GDM1 (cell line): Measurements from ENCODE around the gene MUL1.

Experiments
- DNase-seq: peaks from one replicate; lab custom pipeline; 2025; lab: John Stamatoyannopoulos, UW

MUL1 gene

DNA sequence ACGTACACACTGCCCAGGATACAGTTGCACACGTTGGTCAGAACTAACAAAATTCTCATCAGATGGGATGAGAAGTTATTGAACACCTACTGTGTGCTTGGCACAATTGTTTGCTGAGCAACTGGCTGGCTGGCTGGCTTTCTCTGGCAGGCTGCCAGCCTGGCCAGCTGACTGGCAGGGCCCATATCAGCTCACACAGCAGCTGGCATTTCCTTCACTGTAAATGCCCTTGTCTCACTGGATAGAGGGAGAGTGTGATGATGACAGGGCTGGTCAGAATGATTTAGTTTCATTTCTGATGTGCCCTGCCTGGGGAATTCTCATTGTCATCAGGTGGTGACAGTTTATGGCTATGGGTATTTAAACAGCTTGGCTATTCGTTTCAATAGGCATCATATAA, 37.8 kb downstream of the MUL1 start:
- DNase-seq: no peak

DNA sequence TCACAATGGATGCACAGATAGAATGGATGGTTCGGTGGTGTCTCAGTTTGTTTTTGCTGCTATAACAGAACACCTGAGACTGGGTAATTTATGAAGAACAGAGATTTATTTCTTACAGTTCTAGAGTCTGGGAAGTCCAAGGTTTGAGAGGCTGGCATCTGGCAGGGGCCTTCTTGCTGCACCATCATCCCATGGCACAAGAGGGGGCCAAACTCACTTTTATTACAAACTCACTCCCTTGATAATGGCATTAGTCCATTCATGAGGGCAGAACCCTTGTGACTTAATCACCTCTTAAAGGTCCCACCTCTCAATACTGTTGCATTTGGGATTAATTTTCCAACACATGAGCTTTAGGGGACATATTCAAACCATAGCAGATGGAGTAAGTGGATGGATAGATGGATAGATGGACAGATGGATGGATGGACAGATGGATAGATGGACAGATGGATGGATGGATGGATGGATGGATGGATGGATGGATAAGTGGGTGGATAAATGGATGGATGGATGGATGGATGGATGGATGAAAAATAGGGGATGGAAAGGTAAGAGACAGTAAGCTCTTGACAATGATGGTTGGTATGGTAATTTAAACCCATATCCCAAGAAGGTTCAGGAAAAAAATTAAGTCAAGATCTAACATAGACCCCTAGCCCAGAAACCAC, 38.4 kb downstream of the MUL1 start:
- no peak for DNase-seq

- no peak for DNase-seq
Measured at GRCh38 chr1:20466273-20466672, 41.7 kb downstream of the MUL1 start.

- DNase-seq: no peak
Measured at GRCh38 chr1:20465187-20465586, 42.8 kb downstream of the MUL1 start.

- DNase-seq: no peak
Measured at GRCh38 chr1:20463502-20463901, 44.4 kb downstream of the MUL1 start.

DNA sequence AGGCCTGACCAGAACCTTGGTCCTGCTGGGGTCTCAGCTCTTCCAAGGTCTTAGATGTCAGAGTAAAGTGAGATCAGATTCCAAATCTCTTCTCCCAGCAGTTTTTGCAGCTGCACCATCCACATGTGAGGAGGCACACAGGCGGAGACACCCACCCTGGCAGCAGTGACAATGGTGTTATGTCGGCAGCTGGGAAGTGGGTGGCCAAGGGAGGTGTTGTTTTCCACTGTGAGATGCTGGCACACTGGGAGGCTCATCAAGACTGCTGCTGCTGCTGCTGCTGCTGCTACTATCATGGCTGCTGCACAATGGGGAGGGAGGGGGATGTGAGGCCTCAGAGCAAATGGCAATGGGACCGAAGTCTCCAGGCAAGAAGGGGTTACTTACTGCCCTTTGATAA, 45.6 kb downstream of the MUL1 start:
- DNase-seq: no peak

GRCh38 chr1:20458717-20459116, 49.2 kb downstream of the MUL1 start:
- no peak for DNase-seq

DNA sequence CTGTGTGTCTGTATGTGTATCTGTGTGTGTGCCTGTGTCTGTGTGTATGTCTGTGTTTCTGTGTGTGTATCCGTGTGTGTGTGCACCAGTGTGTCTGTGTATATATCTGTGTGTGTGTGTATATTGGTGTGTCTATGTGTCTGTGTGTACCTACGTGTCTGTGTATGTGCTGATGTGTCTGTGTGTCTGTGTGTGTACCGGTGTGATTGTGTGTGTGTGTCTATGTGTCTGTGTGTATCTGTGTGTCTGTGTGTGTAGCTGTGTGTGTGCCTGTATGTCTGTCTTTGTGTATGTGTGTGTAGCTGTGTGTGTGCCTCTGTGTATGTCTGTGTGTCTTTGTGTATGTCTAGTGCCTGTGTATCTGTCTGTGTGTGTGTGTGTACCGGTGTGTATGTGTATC, 53.9 kb downstream of the MUL1 start:
- DNase-seq: no peak

GRCh38 chr1:20449735-20450311, 58.1 kb downstream of the MUL1 start:
- no peak for DNase-seq
